IMR-90 (cell line): ENCODE data around the gene POLR2J. TPM values are rescaled to one million over a fixed set of nuclear protein-coding genes. Genes with fewer than 3 reads are reported as not detected.
"Not testable (repeated sequence)": the region's sequence is repeated elsewhere in the genome, so short reads cannot be mapped to it uniquely, and the experiment has no call there.

Experiments used
- ATAC-seq: fragments of 200-7000 bp; cut with Tn5 transposase; 2 replicates; pipeline ENCODE4 v1.9.1; 2020; ENCODE audit warnings: low read depth, mild to moderate bottlenecking, moderate library complexity
- BruUV-seq: library from RNA; stranded (reverse); fragments of 400-500 nt; replicated peaks from 2 replicates; lab custom pipeline; 2021; lab: Mats Ljungman, UMichigan
- CTCF ChIA-PET: fragments of 300-600 bp; formaldehyde crosslinking; extraction: SDS; loops from one replicate; lab custom pipeline; 2021; ENCODE audit warnings: antibody characterized with exemption; lab: Yijun Ruan, JAX
- POLR2A ChIA-PET: fragments of 300-600 bp; sonication (Branson Sonifier 250); formaldehyde crosslinking; loops from one replicate; lab custom pipeline; 2022; ENCODE audit warnings: antibody characterized with exemption; ENCODE audit not compliant: unreplicated experiment; lab: Charles Lee
- DNase-seq: peaks from one replicate; pipeline ENCODE4 v3.0.0; 2013
- H2AFZ ChIP-seq: replicated peaks from 2 replicates; pipeline ENCODE3; 2013; ENCODE audit warnings: low read length, mild to moderate bottlenecking; ENCODE audit not compliant: poor library complexity
- H2AK5ac ChIP-seq: 2 replicates; pipeline ENCODE4 v1.6.1; 2013; ENCODE audit warnings: low read depth, low read length, inconsistent platforms
- H2AK9ac ChIP-seq: replicated peaks from 2 replicates; pipeline ENCODE3; 2013; ENCODE audit warnings: mild to moderate bottlenecking, low read depth, low read length, moderate library complexity; ENCODE audit not compliant: poor library complexity
- H2BK120ac ChIP-seq: 2 replicates; pipeline ENCODE4 v1.6.1; 2013; ENCODE audit warnings: low read depth, low read length, inconsistent platforms
- H2BK15ac ChIP-seq: 3 replicates; pipeline ENCODE4 v1.6.1; 2013; ENCODE audit warnings: low read depth, low read length, inconsistent platforms
- H2BK20ac ChIP-seq: 2 replicates; pipeline ENCODE4 v1.6.1; 2013; ENCODE audit warnings: low read depth, mild to moderate bottlenecking, inconsistent platforms, low read length, moderate library complexity
- H2BK5ac ChIP-seq: 2 replicates; pipeline ENCODE4 v1.6.1; 2013; ENCODE audit warnings: mild to moderate bottlenecking, low read depth, low read length, inconsistent platforms; ENCODE audit not compliant: poor library complexity, severe bottlenecking
- H3K14ac ChIP-seq: replicated peaks from 2 replicates; pipeline ENCODE4 v1.6.1; 2013; ENCODE audit warnings: low read depth, low read length, inconsistent platforms
- H3K18ac ChIP-seq: 2 replicates; pipeline ENCODE4 v1.6.1; 2013; ENCODE audit warnings: low read depth, low read length, control low read depth
- H3K23ac ChIP-seq: 2 replicates; pipeline ENCODE4 v1.6.1; 2013; ENCODE audit warnings: low read depth, low read length, inconsistent platforms
- H3K27ac ChIP-seq: 2 replicates; pipeline ENCODE4 v1.5.1; 2013; ENCODE audit warnings: mild to moderate bottlenecking, control low read depth, low read length; ENCODE audit not compliant: insufficient read depth
- H3K27me3 ChIP-seq: 2 replicates; pipeline ENCODE4 v1.6.1; 2013; ENCODE audit warnings: low read length; ENCODE audit not compliant: control insufficient read depth, insufficient read depth
- H3K36me3 ChIP-seq: 2 replicates; pipeline ENCODE4 v1.6.1; 2013; ENCODE audit warnings: low read length, mixed read lengths; ENCODE audit not compliant: control insufficient read depth, insufficient read depth
- H3K4ac ChIP-seq: 2 replicates; pipeline ENCODE4 v1.6.1; 2013; ENCODE audit warnings: low read depth, low read length, inconsistent platforms
- H3K4me1 ChIP-seq: 2 replicates; pipeline ENCODE4 v1.6.1; 2013; ENCODE audit warnings: low read length, mixed read lengths; ENCODE audit not compliant: control insufficient read depth, insufficient read depth
- H3K4me2 ChIP-seq: 2 replicates; pipeline ENCODE4 v1.6.1; 2013; ENCODE audit warnings: low read depth, mild to moderate bottlenecking, control low read depth, low read length, moderate library complexity
- H3K4me3 ChIP-seq: 2 replicates; pipeline ENCODE4 v1.5.1; 2013; ENCODE audit warnings: low read depth, mild to moderate bottlenecking, control low read depth, low read length, moderate library complexity; ENCODE audit not compliant: insufficient read depth
- H3K56ac ChIP-seq: 2 replicates; pipeline ENCODE4 v1.6.1; 2013; ENCODE audit warnings: low read length, inconsistent platforms; ENCODE audit not compliant: insufficient read depth; ENCODE audit errors: extremely low read depth
- H3K79me1 ChIP-seq, 2 experiments: 2 replicates each; pipeline ENCODE4 v1.6.1; 2013; ENCODE audit warnings: low read length in 2 of 2, inconsistent platforms in 1 of 2, low read depth in 1 of 2
- H3K9ac ChIP-seq: 2 replicates; pipeline ENCODE4 v1.6.1; 2013; ENCODE audit warnings: low read depth, low read length, control low read depth
- H3K9me1 ChIP-seq: 2 replicates; pipeline ENCODE4 v1.6.1; 2013; ENCODE audit warnings: low read length, inconsistent platforms; ENCODE audit not compliant: insufficient read depth
- H3K9me3 ChIP-seq: 2 replicates; pipeline ENCODE4 v1.6.1; 2013; ENCODE audit warnings: low read length; ENCODE audit not compliant: control insufficient read depth, insufficient read depth
- H4K20me1 ChIP-seq: 2 replicates; pipeline ENCODE4 v1.6.1; 2013; ENCODE audit warnings: low read length, inconsistent platforms; ENCODE audit not compliant: insufficient read depth
- H4K5ac ChIP-seq: 2 replicates; pipeline ENCODE4 v1.6.1; 2013; ENCODE audit warnings: mild to moderate bottlenecking, low read depth, low read length, control low read depth
- H4K8ac ChIP-seq, 2 experiments: 2 replicates each; pipeline ENCODE4 v1.6.1; 2013; ENCODE audit warnings: low read depth in 2 of 2, low read length in 2 of 2, control low read depth in 1 of 2, inconsistent platforms in 1 of 2
- H4K91ac ChIP-seq: 2 replicates; pipeline ENCODE4 v1.6.1; 2013; ENCODE audit warnings: low read depth, low read length, inconsistent platforms; ENCODE audit not compliant: insufficient read depth
- whole genome bisulfite sequencing, 2 experiments: methylation state at CpG; one replicate each; pipeline versions ENCODE4 v1.1.5 to v1.1.7; 2013; ENCODE audit warnings: missing lambda C conversion rate in 2 of 2; ENCODE audit not compliant: insufficient read length in 1 of 2; ENCODE audit errors: extremely low coverage in 2 of 2; 5-methylcytosine and 5-hydroxymethylcytosine counted together
- dilution Hi-C: fragments of 300-500 bp; cut with HindIII; formaldehyde crosslinking; loops from one replicate; pipeline ENCODE4 v1.14.3; 2018; ENCODE audit warnings: low sequenced_read_pairs; ENCODE audit not compliant: unreplicated experiment
- in situ Hi-C: fragments of 300-500 bp; cut with MboI; formaldehyde crosslinking; loops from 3 replicates; pipeline ENCODE4 v1.14.3; 2019; ENCODE audit warnings: low sequenced_read_pairs, inconsistent platforms, mixed read lengths
- intact Hi-C: fragments of 100-400 bp; cut with micrococcal nuclease; formaldehyde crosslinking; loops from 2 replicates; pipeline ENCODE4 v1.10.0; 2022
- polyA plus RNA-seq, 3 experiments: library from polyadenylated mRNA; depleted of rRNA; stranded (reverse); fragments of >200 nt; gene quantifications; 2 replicates each; pipeline ENCODE4 v1.2.3, GENCODE V29; 2012; ENCODE audit warnings: low replicate concordance in 1 of 3
- total RNA-seq: library from RNA; depleted of rRNA; stranded (reverse); fragments of >200 nt; gene quantifications from 2 replicates; pipeline ENCODE4 v1.2.3, GENCODE V29; 2012

The POLR2J gene
- total and polyA plus RNA-seq, 2 of the 4 experiments (the other 2 are of a cell fraction), result 20.8 to 92.6 TPM

GRCh38 chr7:102515889-102516288, 37.2 kb upstream of the POLR2J start:
- DNase-seq, H4K91ac ChIP-seq, H3K36me3 ChIP-seq, POLR2A ChIA-PET, H3K14ac ChIP-seq, H2BK120ac ChIP-seq, H3K27me3 ChIP-seq, H4K20me1 ChIP-seq, H3K4ac ChIP-seq, H3K79me1 ChIP-seq, dilution Hi-C loops, H2BK15ac ChIP-seq, ATAC-seq, H3K56ac ChIP-seq, in situ Hi-C loops, intact Hi-C loops, H3K4me3 ChIP-seq, H2AFZ ChIP-seq, H2AK9ac ChIP-seq, H2BK5ac ChIP-seq, H3K9me1 ChIP-seq, H3K9me3 ChIP-seq, H4K8ac ChIP-seq, H2BK20ac ChIP-seq, CTCF ChIA-PET, H3K23ac ChIP-seq, H4K5ac ChIP-seq, H3K18ac ChIP-seq, H2AK5ac ChIP-seq, H3K27ac ChIP-seq, H3K4me2 ChIP-seq, H3K9ac ChIP-seq, H3K4me1 ChIP-seq, BruUV-seq: not testable (repeated sequence)
- no CpG with 5 or more reads among the region's 3 CpGs for WGBS, 2 experiments

GRCh38 chr7:102514881-102515721, 36.4 kb upstream of the POLR2J start:
- in situ Hi-C loops, BruUV-seq, H3K9me3 ChIP-seq, H3K4me2 ChIP-seq, H2AFZ ChIP-seq, H3K9me1 ChIP-seq, H3K4me3 ChIP-seq, H4K5ac ChIP-seq, CTCF ChIA-PET, H4K8ac ChIP-seq, H2AK9ac ChIP-seq, H2BK120ac ChIP-seq, H3K18ac ChIP-seq, H3K4me1 ChIP-seq, H2AK5ac ChIP-seq, H3K27ac ChIP-seq, H3K56ac ChIP-seq, H2BK20ac ChIP-seq, intact Hi-C loops, H3K4ac ChIP-seq, H3K79me1 ChIP-seq, H2BK5ac ChIP-seq, H3K14ac ChIP-seq, H3K23ac ChIP-seq, POLR2A ChIA-PET, H3K9ac ChIP-seq, H4K20me1 ChIP-seq, H2BK15ac ChIP-seq, dilution Hi-C loops, DNase-seq, H4K91ac ChIP-seq, H3K36me3 ChIP-seq, ATAC-seq, H3K27me3 ChIP-seq: not testable (repeated sequence)
- WGBS, 2 experiments, result no CpG with 5 or more reads among the region's 15 CpGs
